Uterus (tissue), 2 donors: ENCODE measurements around the gene SLC50A1.

Experiments used
- CTCF ChIP-seq, 4 experiments: fragments of 200-600 bp in 2 of 4; fragments of 450-650 bp in 2 of 4; sonication (generic) in 2 of 4; IDR thresholded peaks; one replicate each; pipeline ENCODE4 v1.5.1; 2016 to 2019; ENCODE audit warnings: antibody characterized with exemption in 4 of 4, mild to moderate bottlenecking in 2 of 4, moderate library complexity in 1 of 4
- POLR2A ChIP-seq, 2 donors: fragments of 450-650 bp; IDR thresholded peaks; one replicate each; pipeline ENCODE4 v1.6.1; 2016; ENCODE audit warnings: antibody characterized with exemption in 2 of 2, mild to moderate bottlenecking in 1 of 2, moderate library complexity in 1 of 2

- TF ChIP-seq CTCF (IDR thresholded peaks at IDR 0.05) (no peak), POLR2A (IDR thresholded peaks at IDR 0.05) (no peak)
These were observed 1.1 kb downstream of the SLC50A1 start for GRCh38 chr1:155136748-155137147.
